ENCODE data around the gene OR51E1.

- TF ChIP-seq CTCF (IDR thresholded peaks at IDR 0.05) (no peak), POLR2A (IDR thresholded peaks at IDR 0.05; ENCODE audit: low read depth) (no peak)
These were observed 21.6 kb downstream of the OR51E1 start for GRCh38 chr11:4665424-4665823.
